ENCODE data around the gene MORN1.

MORN1 gene

DNA sequence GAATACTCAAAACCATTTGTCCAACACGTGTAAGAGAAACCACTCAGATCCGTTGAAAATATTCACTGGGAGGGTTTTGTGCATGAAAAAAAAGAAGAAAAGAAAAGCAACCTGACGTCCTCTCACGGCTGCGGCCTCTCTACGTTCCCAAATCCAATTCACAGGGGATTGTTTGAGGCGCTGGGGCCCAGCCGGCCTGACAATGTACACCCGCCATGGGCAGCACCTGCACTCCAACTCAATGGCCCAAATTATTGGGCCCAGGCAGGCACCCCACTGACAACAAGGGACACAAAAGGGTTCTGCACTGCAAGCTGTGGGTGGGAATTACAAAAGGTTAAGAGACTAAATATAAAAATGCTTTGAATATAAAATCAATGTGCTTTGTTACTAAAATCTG, 41.5 kb downstream of the MORN1 start:
- no peak for DNase-seq

DNA sequence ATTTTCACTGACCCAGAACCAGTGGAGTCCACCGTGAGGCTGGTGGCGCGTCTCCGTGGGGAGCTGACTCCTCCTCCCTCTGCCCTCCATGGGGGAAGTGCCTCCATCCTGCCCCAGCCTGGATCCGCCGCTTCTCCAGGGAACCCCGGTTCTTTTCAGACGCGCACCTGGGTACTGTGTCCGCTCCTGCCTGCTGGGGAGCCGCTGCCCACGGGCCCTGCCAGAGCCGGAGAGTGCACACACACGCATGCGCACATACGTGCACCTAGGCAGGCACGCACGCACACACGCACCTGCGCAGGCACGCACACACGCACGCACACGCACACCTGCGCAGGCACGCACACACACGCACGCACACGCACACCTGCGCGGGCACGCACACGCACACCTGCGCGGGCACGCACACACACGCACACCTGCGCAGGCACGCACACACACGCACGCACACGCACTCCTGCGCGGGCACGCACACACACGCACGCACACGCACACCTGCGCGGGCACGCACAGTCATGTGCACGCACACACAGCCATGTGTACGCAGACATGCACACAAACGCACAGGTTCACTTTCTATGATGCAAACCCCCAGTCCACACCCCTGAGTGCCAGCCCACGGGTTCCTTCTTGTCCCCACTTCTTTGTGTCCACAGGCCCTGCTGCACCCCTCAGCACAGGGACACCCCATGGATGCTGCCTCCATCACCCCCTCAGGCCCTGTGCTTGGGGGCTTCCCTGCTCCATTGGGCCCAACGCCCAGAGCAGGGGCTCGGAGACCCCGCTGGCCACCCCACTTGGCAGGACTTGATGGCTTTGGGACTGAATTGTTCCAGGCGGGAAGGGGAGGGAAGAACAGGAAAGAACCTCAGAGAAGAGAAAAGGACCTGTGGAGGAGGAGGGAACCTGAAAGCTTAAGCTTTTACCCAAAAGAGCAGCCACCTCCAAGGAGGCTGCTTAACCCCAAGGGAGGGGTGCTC, 42.7 kb downstream of the MORN1 start:
- DNase-seq: no peak

GRCh38 chr1:2347896-2348295, 43.5 kb downstream of the MORN1 start:
- DNase-seq: no peak

GRCh38 chr1:2347409-2347785, 44.0 kb downstream of the MORN1 start:
- DNase-seq: no peak

GRCh38 chr1:2346691-2347408, 44.5 kb downstream of the MORN1 start:
- no peak for DNase-seq

- peak; percentile 92 for DNase-seq
These were observed 45.9 kb downstream of the MORN1 start for GRCh38 chr1:2345297-2346075.

- no peak for DNase-seq
These were observed 46.5 kb downstream of the MORN1 start for GRCh38 chr1:2344744-2345296.

DNA sequence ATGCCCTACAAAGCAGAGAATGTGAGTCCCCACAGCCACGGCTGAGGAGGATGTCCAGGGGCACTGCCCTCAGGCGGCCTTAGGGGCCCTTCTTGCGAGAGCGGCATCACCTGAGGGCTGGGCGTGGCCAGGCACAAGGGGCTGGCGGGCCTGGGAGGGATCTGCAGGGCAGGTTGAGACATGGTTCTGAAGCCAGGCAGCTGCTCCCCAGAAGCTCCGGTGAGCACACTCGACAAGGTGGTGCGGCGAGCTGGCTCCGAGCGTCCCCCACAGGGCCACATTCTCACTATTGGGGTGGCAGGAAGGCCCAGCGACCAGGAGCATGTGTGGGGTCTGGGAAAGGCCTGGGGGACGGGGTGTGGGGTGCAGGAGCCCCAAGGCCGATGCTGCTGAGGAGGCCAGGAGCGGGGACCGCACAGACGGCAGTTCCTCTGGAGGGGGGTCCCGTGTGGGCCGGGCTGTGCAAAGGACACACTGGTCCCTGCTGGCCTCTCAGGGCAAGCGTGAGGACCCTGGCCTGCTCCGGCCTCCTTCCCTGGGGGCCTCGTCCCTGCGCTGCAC, 47.2 kb downstream of the MORN1 start:
- DNase-seq: no peak

DNA sequence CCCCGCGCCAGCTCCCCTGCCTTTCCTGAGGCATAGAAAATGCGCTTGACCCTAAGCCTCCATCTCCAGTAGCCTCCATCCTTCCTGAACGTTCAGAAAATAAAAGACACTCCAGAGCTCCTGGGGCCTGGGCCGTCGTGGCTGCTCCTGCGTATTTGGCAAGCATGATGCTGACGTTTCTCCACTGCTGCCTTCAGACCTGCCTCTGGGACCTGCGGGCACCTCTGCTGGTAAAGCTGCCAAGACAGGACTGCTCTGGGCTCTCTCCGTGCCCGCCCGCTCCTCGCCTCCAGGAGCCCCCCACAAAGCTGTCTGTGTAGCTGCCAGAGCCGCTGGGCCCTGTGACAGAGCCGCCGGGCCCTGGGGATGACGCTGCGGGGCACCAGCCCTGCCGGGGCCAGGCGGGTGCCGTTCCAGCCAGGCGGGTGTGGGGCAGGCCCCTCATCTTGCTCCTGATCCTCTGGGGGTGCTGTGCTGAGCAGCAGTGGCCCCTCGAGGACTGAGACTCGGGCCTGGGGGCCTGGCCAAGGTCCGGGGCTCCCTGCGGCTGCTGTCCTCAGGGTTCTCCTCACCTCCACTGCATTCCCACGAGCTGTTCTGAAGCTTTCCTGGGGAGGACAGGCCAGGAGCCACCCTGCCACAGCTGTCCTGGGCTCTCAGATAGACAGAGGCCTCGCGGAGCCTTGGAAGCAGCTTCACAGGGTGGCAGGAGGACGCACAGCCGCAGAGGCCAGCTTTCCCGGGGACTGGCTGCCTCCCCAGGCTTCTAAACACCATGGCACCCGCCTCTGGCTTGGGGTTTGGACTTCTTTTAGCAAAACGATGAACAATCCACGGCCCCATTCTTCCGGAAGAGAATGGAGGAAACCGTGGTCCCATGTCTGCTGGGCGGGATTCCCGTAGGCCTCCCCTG, 48.1 kb downstream of the MORN1 start:
- DNase-seq: no peak

- no peak for DNase-seq
These were observed 48.9 kb downstream of the MORN1 start for GRCh38 chr1:2342384-2343022.

- DNase-seq: no peak
These were observed 49.5 kb downstream of the MORN1 start for GRCh38 chr1:2341706-2342383.

GRCh38 chr1:2340918-2341254, 50.5 kb downstream of the MORN1 start:
- no peak for DNase-seq

DNA sequence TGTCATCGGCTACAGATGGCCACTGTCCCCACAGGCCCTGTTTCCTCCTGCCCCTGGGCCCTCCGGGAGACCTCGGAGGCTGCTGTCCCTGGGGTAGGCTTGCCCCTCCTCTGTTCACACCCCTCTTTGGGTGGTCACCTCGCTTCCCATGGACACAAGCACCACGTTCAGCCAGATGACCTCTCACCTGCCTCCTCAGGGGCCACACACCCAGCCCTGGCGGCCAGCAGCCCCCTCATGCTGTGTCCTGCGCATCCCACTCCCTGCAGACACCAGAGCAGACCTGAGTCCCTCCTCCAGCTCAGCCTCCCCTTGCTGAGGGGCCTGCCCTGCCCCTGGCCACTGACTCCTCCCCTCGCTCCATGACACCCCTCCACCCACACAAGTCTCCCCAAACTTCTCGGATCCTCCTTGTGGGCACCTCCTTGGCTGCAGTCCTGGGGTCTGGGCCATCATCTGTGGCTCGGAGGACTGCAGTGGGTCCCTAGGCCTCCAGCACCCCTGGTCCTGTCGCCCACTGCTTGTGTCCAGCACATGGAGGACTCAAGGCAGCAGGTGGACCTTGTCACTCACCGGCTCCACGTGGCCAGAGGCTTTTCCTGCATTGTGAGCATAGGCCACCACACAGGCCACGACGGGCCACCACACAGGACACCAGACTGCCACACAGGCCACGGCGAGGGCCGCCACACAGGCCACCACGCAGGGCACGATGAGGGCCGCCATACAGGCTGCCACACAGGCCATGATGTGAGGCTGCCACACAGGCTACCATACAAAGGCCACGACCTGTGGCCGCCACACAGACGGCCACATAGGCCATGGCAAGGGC, 51.1 kb downstream of the MORN1 start:
- DNase-seq: no peak

DNA sequence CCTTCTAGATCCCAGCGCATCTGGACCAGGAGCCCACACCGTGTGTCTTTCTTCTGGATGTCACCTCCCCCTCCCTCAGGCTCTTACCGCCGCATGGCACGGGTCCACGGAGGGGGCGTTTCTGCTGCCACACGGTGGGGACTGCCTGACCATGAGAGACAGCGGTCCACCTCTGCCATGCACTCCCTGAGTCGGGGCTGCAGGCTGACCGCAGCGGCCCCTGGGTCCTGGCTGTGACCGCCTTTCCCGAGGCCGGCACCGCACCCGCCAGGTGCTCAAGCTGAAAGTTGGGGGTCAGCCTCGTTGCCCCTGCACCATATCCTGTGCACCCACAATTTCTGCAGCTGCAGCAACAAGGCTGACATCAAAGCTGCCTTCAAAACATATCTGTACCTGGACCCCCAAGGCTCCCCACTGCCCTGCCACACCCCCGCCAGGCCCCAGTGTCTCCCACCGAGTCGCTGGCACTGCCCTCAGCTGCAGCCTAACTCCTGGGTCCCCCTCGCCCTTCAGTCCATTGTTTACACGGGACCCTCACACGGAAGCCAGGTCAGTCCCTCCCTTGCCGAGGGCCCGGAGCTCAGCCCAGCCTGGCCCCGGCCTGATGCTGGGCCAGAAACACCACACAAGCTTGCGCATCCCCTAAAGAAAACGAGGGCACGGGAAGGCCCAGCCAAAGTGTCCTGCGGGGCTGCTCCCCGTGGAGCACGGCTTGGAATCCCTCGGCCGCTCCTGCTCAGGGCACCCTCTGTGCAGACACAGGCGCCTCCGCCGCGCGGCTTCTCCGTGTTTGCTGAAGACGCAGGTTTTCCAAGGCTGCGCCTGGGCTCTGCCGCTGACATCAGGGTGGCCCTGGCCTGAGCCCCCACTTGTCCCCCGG, 51.9 kb downstream of the MORN1 start:
- no peak for DNase-seq

DNA sequence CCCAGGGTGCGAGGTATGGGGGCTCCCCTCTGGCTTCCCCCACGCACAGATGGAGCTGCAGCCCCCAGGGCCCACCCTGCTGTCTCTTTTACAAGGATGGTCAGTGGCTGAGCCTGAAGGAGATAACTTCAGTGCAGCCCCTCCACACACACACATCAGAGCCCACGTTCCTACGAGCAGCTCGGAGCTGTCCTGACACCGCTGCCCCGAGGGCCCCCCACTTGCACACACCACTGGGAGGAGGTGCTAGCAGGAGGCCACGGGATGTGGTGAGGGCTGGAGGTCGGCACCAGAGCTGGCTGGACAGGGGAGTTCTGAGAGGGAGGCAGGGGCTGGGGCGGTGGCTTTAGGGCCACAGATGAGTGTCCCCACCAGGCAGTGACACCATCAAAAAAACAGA, 53.9 kb downstream of the MORN1 start:
- no peak for DNase-seq

DNA sequence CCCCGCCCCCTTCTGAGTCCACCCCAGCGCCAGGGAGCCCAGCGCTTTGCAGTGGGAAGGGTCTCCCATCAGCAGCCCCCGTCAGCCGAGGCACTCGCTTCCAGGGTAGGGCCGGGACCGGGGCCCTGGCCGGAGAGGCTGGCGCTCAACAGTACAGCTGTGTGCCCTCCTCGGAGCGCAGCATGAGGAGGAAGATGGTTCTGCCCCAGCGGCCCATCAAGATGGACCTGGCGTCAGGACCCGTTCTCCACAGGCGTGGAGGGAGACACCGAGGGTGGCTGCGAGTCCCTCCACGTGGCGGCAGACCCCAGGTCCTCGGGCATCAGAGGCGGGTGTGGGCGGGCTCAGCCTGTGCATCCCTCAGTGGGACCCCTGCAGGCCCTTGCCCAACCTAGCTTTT, 54.3 kb downstream of the MORN1 start:
- no peak for DNase-seq

DNA sequence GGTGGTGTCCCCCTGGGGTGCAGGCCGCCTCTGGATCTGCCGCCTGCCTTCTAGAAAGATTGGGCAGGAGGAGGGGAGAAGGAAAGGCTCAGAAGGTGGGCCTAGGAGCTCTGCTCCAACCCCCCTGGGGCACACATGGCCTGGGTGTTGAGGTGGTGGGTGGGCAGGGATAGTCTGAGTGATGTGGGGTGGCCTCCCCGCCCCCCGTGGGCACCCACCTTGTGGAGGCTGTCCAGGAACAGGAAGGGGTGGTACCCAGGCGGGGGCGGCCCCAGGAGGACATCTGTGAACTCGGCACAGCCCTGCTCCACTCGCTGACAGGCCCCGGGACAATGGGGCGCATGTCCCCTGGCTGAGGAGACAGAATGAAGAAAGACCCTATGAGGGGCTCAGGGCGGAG, 54.9 kb downstream of the MORN1 start:
- DNase-seq: no peak

- DNase-seq: no peak
These were observed 55.5 kb downstream of the MORN1 start for GRCh38 chr1:2335721-2336455.

Measured in hematopoietic multipotent progenitor cell treated with erythropoietin and hydrocortisone succinate and interleukin-3 and kit ligand, for 8 days (in vitro differentiated cells).